Lower leg skin (tissue), 4 donors: ENCODE data around the gene TBC1D21. TPM values are rescaled to one million over a fixed set of nuclear protein-coding genes. Genes with fewer than 3 reads are reported as not detected.

Experiments
- DNase-seq, 2 donors: peaks; one replicate each; pipeline ENCODE4 v3.0.0-alpha.2; 2019; ENCODE audit warnings: low spot score in 2 of 2
- H3K4me3 ChIP-seq: fragments of 200-600 bp; sonication (generic); 2 replicates; pipeline ENCODE4 v1.5.1; 2017; ENCODE audit warnings: mild to moderate bottlenecking, low read depth; ENCODE audit not compliant: poor library complexity, severe bottlenecking
- CTCF ChIP-seq, 3 donors: fragments of 450-650 bp; IDR thresholded peaks; one replicate each; pipeline ENCODE4 v1.5.1; 2016; ENCODE audit warnings: antibody characterized with exemption in 3 of 3, mild to moderate bottlenecking in 3 of 3, moderate library complexity in 2 of 3
- POLR2A ChIP-seq, 2 donors: fragments of 450-650 bp; IDR thresholded peaks; one replicate each; pipeline ENCODE4 v1.6.1; 2016 to 2017; ENCODE audit warnings: antibody characterized with exemption in 2 of 2, mild to moderate bottlenecking in 1 of 2, moderate library complexity in 1 of 2
- WGBS, 2 donors: methylation state at CpG; one replicate each; pipeline ENCODE4 v1.1.5; 2018; 5-methylcytosine and 5-hydroxymethylcytosine counted together
- intact Hi-C: fragments of 100-400 bp; cut with DNase I; formaldehyde crosslinking; loops from one replicate; pipeline ENCODE4 v1.15.0; 2023; ENCODE audit warnings: low total_unique reads
- total RNA-seq, 4 donors: library from RNA; depleted of rRNA; stranded (reverse); fragments of >200 nt; gene quantifications; one replicate each; pipeline ENCODE4 v1.1.0, GENCODE V29; 2016

Gene TBC1D21
- total RNA-seq, 4 donors from 2014 or later: not detected

GRCh38 chr15:73838831-73839426 lies 34.4 kb upstream of the TBC1D21 start:
- WGBS, 2 donors: 23 to 26% methylated on average over 12 of the region's 12 CpGs
- no peak overlapping the region for H3K4me3 ChIP-seq
- intact Hi-C loops: no loop called here
- TF ChIP-seq CTCF (IDR thresholded peaks at IDR 0.05): no peak
- TF ChIP-seq POLR2A (IDR thresholded peaks at IDR 0.05): no peak
- DNase-seq: no peak

- TF ChIP-seq CTCF (IDR thresholded peaks at IDR 0.05) (no peak), POLR2A (IDR thresholded peaks at IDR 0.05) (no peak)
- no peak overlapping the region for H3K4me3 ChIP-seq
- intact Hi-C loops: no loop called here
- peak in 1 of 2 donors; percentile 65 for DNase-seq
- 88% methylated on average over 8 of the region's 8 CpGs for WGBS, 2 donors
Observed at GRCh38 chr15:73839699-73840377, 33.5 kb upstream of the TBC1D21 start.

GRCh38 chr15:73840771-73841170 lies 32.6 kb upstream of the TBC1D21 start:
- no peak overlapping the region for H3K4me3 ChIP-seq
- intact Hi-C loops: no loop called here
- DNase-seq: peak in 1 of 2 donors; percentile 9
- TF ChIP-seq CTCF (IDR thresholded peaks at IDR 0.05) (no peak), POLR2A (IDR thresholded peaks at IDR 0.05) (no peak)
- WGBS, 2 donors: 84 to 90% methylated on average over 8 of the region's 8 CpGs

- no peak for TF ChIP-seq CTCF (IDR thresholded peaks at IDR 0.05)
- no peak for TF ChIP-seq POLR2A (IDR thresholded peaks at IDR 0.05)
- 52 to 57% methylated on average over 17 of the region's 17 CpGs for WGBS, 2 donors
- no peak overlapping the region for H3K4me3 ChIP-seq
- peak in 1 of 2 donors; percentile 65 for DNase-seq
- intact Hi-C loops: no loop called here
Observed at GRCh38 chr15:73841756-73842725, 31.3 kb upstream of the TBC1D21 start.

- intact Hi-C loops: no loop called here
- no peak for DNase-seq
- 94 to 100% methylated on average over 1 of the region's 1 CpG for WGBS, 2 donors
- no peak overlapping the region for H3K4me3 ChIP-seq
- TF ChIP-seq POLR2A (IDR thresholded peaks at IDR 0.05) (no peak), CTCF (IDR thresholded peaks at IDR 0.05) (no peak)
Observed at GRCh38 chr15:73843787-73844186, 29.6 kb upstream of the TBC1D21 start.
